ENCODE data around the gene SHROOM1. TPM values are rescaled to one million over a fixed set of nuclear protein-coding genes. Genes with fewer than 3 reads are reported as not detected.
A peak's percentile ranks its signal among the peaks of the same experiment; 100 is the strongest.
"Not testable (repeated sequence)": the region's sequence is repeated elsewhere in the genome, so short reads cannot be mapped to it uniquely, and the experiment has no call there.

SHROOM1 gene
- total RNA-seq, result 0.82 TPM

GRCh38 chr5:132830436-132831094, at the start of gene SHROOM1:
Gene SHROOM1 (minus strand): TSS chr5:132830647. CDS start chr5:132826140, 4,507 bp downstream.
- peak; percentile 68 to 74 for DNase-seq (ENCODE audit: low spot score in 2 of 2)
- no peak for FAIRE-seq

GRCh38 chr5:132877938-132878337, 47.5 kb upstream of the SHROOM1 start:
- no peak for FAIRE-seq
- DNase-seq (ENCODE audit: low spot score in 2 of 2), result no peak

- peak; percentile 10 for FAIRE-seq
- no peak for DNase-seq (ENCODE audit: low spot score in 2 of 2)
Measured at GRCh38 chr5:132877466-132877865, 47.0 kb upstream of the SHROOM1 start.

GRCh38 chr5:132876020-132876759, 45.7 kb upstream of the SHROOM1 start:
- DNase-seq (ENCODE audit: low spot score in 2 of 2) (no peak), FAIRE-seq (no peak)

- DNase-seq (ENCODE audit: low spot score in 2 of 2), result no peak
- FAIRE-seq, result no peak
Measured at GRCh38 chr5:132873930-132874271, 43.5 kb upstream of the SHROOM1 start.

- no peak for FAIRE-seq
- DNase-seq (ENCODE audit: low spot score in 2 of 2), result no peak
Measured at GRCh38 chr5:132873119-132873929, 42.9 kb upstream of the SHROOM1 start, which contains the start of gene LEAP2. Gene LEAP2 (plus strand): TSS chr5:132873668. CDS start chr5:132873695, 27 bp downstream.

GRCh38 chr5:132872788-132873118, 42.3 kb upstream of the SHROOM1 start:
- FAIRE-seq, result no peak

GRCh38 chr5:132871459-132872284, 41.2 kb upstream of the SHROOM1 start:
- no peak for FAIRE-seq
- no peak for DNase-seq (ENCODE audit: low spot score in 2 of 2)

More at GRCh38 chr5:132872788-132873118, 42.3 kb upstream of the SHROOM1 start:
- no peak for DNase-seq (ENCODE audit: low spot score in 2 of 2)

GRCh38 chr5:132870801-132871200, 40.4 kb upstream of the SHROOM1 start:
- FAIRE-seq (no peak), DNase-seq (ENCODE audit: low spot score in 2 of 2) (no peak)

- FAIRE-seq (no peak), DNase-seq (ENCODE audit: low spot score in 2 of 2) (no peak)
Measured at GRCh38 chr5:132868754-132869153, 38.3 kb upstream of the SHROOM1 start.

- FAIRE-seq, result no peak
- DNase-seq (ENCODE audit: low spot score in 2 of 2), result no peak
Measured at GRCh38 chr5:132867046-132867451, 36.6 kb upstream of the SHROOM1 start.

GRCh38 chr5:132866342-132867045, 36.0 kb upstream of the SHROOM1 start, which contains the start of the genes GDF9 and UQCRQ:
Gene GDF9 (minus strand): TSS chr5:132866469. CDS start chr5:132864533, 1,936 bp downstream.
Gene UQCRQ (plus strand): TSS chr5:132866642. CDS start chr5:132866882, 240 bp downstream.
- peak; percentile 89 to 95 for DNase-seq (ENCODE audit: low spot score in 2 of 2)
- peak; percentile 97 for FAIRE-seq

GRCh38 chr5:132865668-132866341, 35.4 kb upstream of the SHROOM1 start:
- no peak for FAIRE-seq
- DNase-seq (ENCODE audit: low spot score in 2 of 2), result no peak

GRCh38 chr5:132860742-132861141, 30.3 kb upstream of the SHROOM1 start:
- FAIRE-seq (no peak), DNase-seq (ENCODE audit: low spot score in 2 of 2) (no peak)

GRCh38 chr5:132859889-132860437, 29.5 kb upstream of the SHROOM1 start:
- DNase-seq (ENCODE audit: low spot score in 2 of 2) (no peak), FAIRE-seq (no peak)

GRCh38 chr5:132856011-132856410, 25.6 kb upstream of the SHROOM1 start:
- no peak for DNase-seq (ENCODE audit: low spot score in 2 of 2)
- FAIRE-seq, result no peak

- not testable (repeated sequence) for DNase-seq (ENCODE audit: low spot score in 2 of 2); FAIRE-seq
Measured at GRCh38 chr5:132854992-132855391, 24.5 kb upstream of the SHROOM1 start.

- DNase-seq (ENCODE audit: low spot score in 2 of 2) (no peak), FAIRE-seq (no peak)
Measured at GRCh38 chr5:132854301-132854700, 23.9 kb upstream of the SHROOM1 start.

- DNase-seq (ENCODE audit: low spot score in 2 of 2), result no peak
- no peak for FAIRE-seq
Measured at GRCh38 chr5:132853790-132854189, 23.3 kb upstream of the SHROOM1 start.
